ENCODE data around the gene GYS1. TPM values are rescaled to one million over a fixed set of nuclear protein-coding genes. Genes with fewer than 3 reads are reported as not detected.

Gene GYS1
- total and polyA plus RNA-seq, 2 of the 8 experiments (the other 6 are each of a cell fraction or from before 2014, with no cell fraction given) = 30.0 to 38.7 TPM

DNA sequence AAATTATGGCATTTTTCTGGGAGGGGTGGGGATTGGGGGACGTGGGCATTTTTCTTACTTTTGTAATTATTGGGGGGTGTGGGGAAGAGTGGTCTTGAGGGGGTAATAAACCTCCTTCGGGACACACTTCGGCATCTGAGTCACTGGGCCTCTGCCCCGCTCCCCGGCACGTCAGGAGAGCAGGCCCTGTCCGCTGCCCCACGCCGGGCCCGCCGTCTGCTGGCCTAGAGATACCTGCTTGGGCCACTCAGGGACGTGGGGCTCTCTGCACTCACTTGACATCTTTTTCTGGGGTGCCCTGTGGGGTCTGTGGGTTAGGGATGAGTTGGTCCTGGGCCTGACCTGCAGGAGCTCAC lies 31.5 kb downstream of the GYS1 start:
- H3K14ac ChIP-seq (ENCODE audit: insufficient read length) = no peak overlapping the region
- peaks cover 0 to 16% of the 10 kb centered on the region in 2 experiments; a peak in 2 of 4 replicates for H3K79me2 ChIP-seq (ENCODE audit: control insufficient read depth in 1 of 2, insufficient read depth in 2 of 2, low read length in 2 of 2)
- CTCF ChIA-PET (ENCODE audit: partially characterized antibody) = interaction anchor here (0.7 to 1.9 kb wide), 7 partner anchors 9 to 174 kb away, joined by 3 to 10 read pairs (median 4); no protein-coding TSS in a partner anchor
- H4K20me1 ChIP-seq (replicated peaks in 1 of 2; ENCODE audit: control insufficient read depth in 1 of 2, insufficient read depth in 2 of 2, low read length in 2 of 2) = peaks cover 5 to 15% of the 10 kb centered on the region in 2 experiments
- H2AFZ ChIP-seq (ENCODE audit: low read length) = no peak overlapping the region
- H2BK5ac ChIP-seq (ENCODE audit: low read depth, low read length) = peak overlapping the region; percentile 75; the same call in 1 of the 2 replicates
- 87% methylated on average over 11 of the region's 12 CpGs; no CpG with 5 or more reads in 1 of the 2 experiments for WGBS, 2 experiments (ENCODE audit: extremely low coverage in 1 of 2, insufficient coverage in 1 of 2, insufficient read length in 1 of 2, insufficient replicate concordance in 2 of 2, low coverage in 1 of 2, low lambda C conversion rate in 2 of 2, missing lambda C conversion rate in 1 of 2)
- no peak overlapping the region for H3K4me3 ChIP-seq (ENCODE audit: extremely low read depth in 1 of 4, insufficient read depth in 2 of 4, low read depth in 3 of 4, low read length in 4 of 4)
- no peak overlapping the region for H3K9ac ChIP-seq (replicated peaks in 1 of 4; ENCODE audit: extremely low read depth in 1 of 4, low read depth in 3 of 4, low read length in 3 of 4)
- H3K4me2 ChIP-seq (ENCODE audit: insufficient read depth in 1 of 2, low read depth in 2 of 2, low read length in 2 of 2) = no peak overlapping the region
- no peak overlapping the region for H3K27ac ChIP-seq (ENCODE audit: low read depth, low read length)
- no peak for FAIRE-seq
- no peak overlapping the region for H3K56ac ChIP-seq (replicated peaks; ENCODE audit: insufficient read length, low read depth, low read length)
- peaks cover 5% of the 10 kb centered on the region for H3K79me1 ChIP-seq (ENCODE audit: low read depth, low read length)
- H3K4ac ChIP-seq (replicated peaks; ENCODE audit: insufficient read length, low read depth, low read length) = no peak overlapping the region
- H3K4me1 ChIP-seq (replicated peaks in 1 of 4; ENCODE audit: control insufficient read depth in 3 of 4, insufficient read depth in 4 of 4, low read length in 3 of 4) = peaks cover 4 to 17% (median 12%) of the 10 kb centered on the region in 4 experiments
- DNase-seq (ENCODE audit: low read depth in 1 of 2, low spot score in 2 of 2) = no peak
- H2BK15ac ChIP-seq (ENCODE audit: low read length) = no peak overlapping the region
- H3K23ac ChIP-seq (ENCODE audit: insufficient read length) = no peak overlapping the region
- H2AK5ac ChIP-seq (ENCODE audit: low read depth, low read length) = no peak overlapping the region
- H4K8ac ChIP-seq (ENCODE audit: extremely low read depth, insufficient read depth, low read length) = peak overlapping the region; percentile 64
- peaks cover 3 to 26% (median 12%) of the 10 kb centered on the region in 4 experiments; a peak in 7 of 8 replicates for H3K36me3 ChIP-seq (ENCODE audit: control insufficient read depth in 2 of 4, insufficient read depth in 4 of 4, low read length in 3 of 4)
- H2BK20ac ChIP-seq (ENCODE audit: low read length) = no peak overlapping the region
- POLR2A ChIA-PET (ENCODE audit: partially characterized antibody) = interaction anchor here (0.7 to 2.1 kb wide), 14 partner anchors 9 to 177 kb away, joined by 3 to 19 read pairs (median 4); no protein-coding TSS in a partner anchor
- H4K91ac ChIP-seq (replicated peaks; ENCODE audit: insufficient read length, low read length) = no peak overlapping the region
- no peak overlapping the region for H2BK120ac ChIP-seq (replicated peaks; ENCODE audit: low read depth, low read length)
- no peak overlapping the region for H4K5ac ChIP-seq (ENCODE audit: insufficient read length, low read depth, low read length)
- peak overlapping the region; percentile 48 for H3K18ac ChIP-seq (ENCODE audit: extremely low read depth, low read length)
- H3K9me3 ChIP-seq (ENCODE audit: insufficient read depth in 2 of 2, low read depth in 1 of 2, low read length in 1 of 2) = no peaks in the 10 kb centered on the region
- H3K27me3 ChIP-seq (replicated peaks in 1 of 4; ENCODE audit: control insufficient read depth in 3 of 4, extremely low read depth in 1 of 4, insufficient read depth in 3 of 4, low read length in 3 of 4) = no peaks in the 10 kb centered on the region
- H3K23me2 ChIP-seq (ENCODE audit: low read depth, low read length) = peaks cover 17% of the 10 kb centered on the region; the same call in 1 of the 2 replicates
- H2BK12ac ChIP-seq (ENCODE audit: low read depth, low read length) = 0 out of 2 replicates have a peak overlapping the region, but pooled peaks have one; percentile 39
- TF ChIP-seq SIN3A (conservative IDR thresholded peaks at IDR 0.05 in 1 of 2, IDR thresholded peaks at IDR 0.05 in 1 of 2; ENCODE audit: low read depth in 1 of 2, low read length in 2 of 2) (no peak), SUZ12 (IDR thresholded peaks at IDR 0.05; ENCODE audit: low read length) (no peak), JUN (IDR thresholded peaks at IDR 0.05; ENCODE audit: low read depth, low read length) (no peak), GABPA (IDR thresholded peaks at IDR 0.05; ENCODE audit: borderline replicate concordance, insufficient read depth, low read length) (no peak), SIRT6 (IDR thresholded peaks at IDR 0.05; ENCODE audit: low read length) (no peak), YY1 (IDR thresholded peaks at IDR 0.05; ENCODE audit: low read depth, low read length) (no peak), TAF7 (optimal IDR thresholded peaks at IDR 0.05; ENCODE audit: borderline replicate concordance, low read depth, low read length) (no peak), NRF1 (IDR thresholded peaks at IDR 0.05; ENCODE audit: low read depth, low read length) (no peak), RXRA (IDR thresholded peaks at IDR 0.05; ENCODE audit: insufficient read depth, low read depth, low read length) (no peak), CREB1 (IDR thresholded peaks at IDR 0.05) (no peak), BCL11A (IDR thresholded peaks at IDR 0.05; ENCODE audit: low read depth in 2 of 2, low read length in 2 of 2) (no peak), RAD21 (IDR thresholded peaks at IDR 0.05 in 1 of 2, conservative IDR thresholded peaks at IDR 0.05 in 1 of 2; ENCODE audit: low read depth in 2 of 2, low read length in 2 of 2) (no peak)
- TF ChIP-seq, protein P1, sequence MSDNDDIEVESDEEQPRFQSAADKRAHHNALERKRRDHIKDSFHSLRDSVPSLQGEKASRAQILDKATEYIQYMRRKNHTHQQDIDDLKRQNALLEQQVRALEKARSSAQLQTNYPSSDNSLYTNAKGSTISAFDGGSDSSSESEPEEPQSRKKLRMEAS (IDR thresholded peaks at IDR 0.05) = no peak

Measured in H1 (cell line).